IMR-90 (cell line): ENCODE measurements around the gene CCDC43.

ENCODE experiments used
- BHLHE40 ChIP-seq: fragments of 150-350 bp; IDR thresholded peaks from 2 replicates; pipeline ENCODE4 v1.6.1; 2016; ENCODE audit warnings: mild to moderate bottlenecking, low read depth, low read length
- CTCF ChIP-seq: conservative IDR thresholded peaks from 2 replicates; pipeline ENCODE4 v1.5.1; 2012; ENCODE audit warnings: mild to moderate bottlenecking, low read depth, low read length, improper control_type of control experiment
- ELK1 ChIP-seq: fragments of 150-350 bp; IDR thresholded peaks from 2 replicates; pipeline ENCODE4 v1.6.1; 2016; ENCODE audit warnings: low read depth, mild to moderate bottlenecking, low read length, moderate library complexity, borderline replicate concordance
- MXI1 ChIP-seq: IDR thresholded peaks from 2 replicates; pipeline ENCODE4 v1.6.1; 2012; ENCODE audit warnings: low read depth, mild to moderate bottlenecking, low read length, moderate library complexity, borderline replicate concordance
- NFE2L2 ChIP-seq: fragments of 150-350 bp; IDR thresholded peaks from 2 replicates; pipeline ENCODE4 v1.6.1; 2016; ENCODE audit warnings: low read depth, mild to moderate bottlenecking, low read length
- POLR2A ChIP-seq: IDR thresholded peaks from 2 replicates; pipeline ENCODE4 v1.6.1; 2012; ENCODE audit warnings: mild to moderate bottlenecking, low read depth, low read length
- RAD21 ChIP-seq: IDR thresholded peaks from 2 replicates; pipeline ENCODE4 v1.6.1; 2012; ENCODE audit warnings: low read length, improper control_type of control experiment
- RCOR1 ChIP-seq: IDR thresholded peaks from 2 replicates; pipeline ENCODE4 v1.6.1; 2012; ENCODE audit warnings: mild to moderate bottlenecking, low read length, improper control_type of control experiment; ENCODE audit not compliant: insufficient replicate concordance
- SMC3 ChIP-seq: fragments of 150-350 bp; IDR thresholded peaks from 2 replicates; pipeline ENCODE4 v1.6.1; 2016; ENCODE audit warnings: low read depth, mild to moderate bottlenecking, antibody characterized with exemption, low read length, moderate library complexity

- no peak for TF ChIP-seq CTCF
- no peak for TF ChIP-seq POLR2A
- no peak for TF ChIP-seq MXI1
- no peak for TF ChIP-seq RAD21
- TF ChIP-seq SMC3, result no peak
- TF ChIP-seq BHLHE40, result no peak
- TF ChIP-seq ELK1, result no peak
- TF ChIP-seq RCOR1, result no peak
- no peak for TF ChIP-seq NFE2L2
Observed at GRCh38 chr17:44627513-44628242, 61.9 kb downstream of the CCDC43 start.
